GM11168 (cell line): ENCODE results near the gene RPL13.
"Not testable (repeated sequence)": the region's sequence is repeated elsewhere in the genome, so short reads cannot be mapped to it uniquely, and the experiment has no call there.

Experiments used
- in situ Hi-C: fragments of 300-500 bp; cut with MboI; formaldehyde crosslinking; loops from one replicate; pipeline ENCODE4 v1.12.0; 2022; ENCODE audit warnings: low sequenced_read_pairs; ENCODE audit not compliant: unreplicated experiment

Gene RPL13

DNA sequence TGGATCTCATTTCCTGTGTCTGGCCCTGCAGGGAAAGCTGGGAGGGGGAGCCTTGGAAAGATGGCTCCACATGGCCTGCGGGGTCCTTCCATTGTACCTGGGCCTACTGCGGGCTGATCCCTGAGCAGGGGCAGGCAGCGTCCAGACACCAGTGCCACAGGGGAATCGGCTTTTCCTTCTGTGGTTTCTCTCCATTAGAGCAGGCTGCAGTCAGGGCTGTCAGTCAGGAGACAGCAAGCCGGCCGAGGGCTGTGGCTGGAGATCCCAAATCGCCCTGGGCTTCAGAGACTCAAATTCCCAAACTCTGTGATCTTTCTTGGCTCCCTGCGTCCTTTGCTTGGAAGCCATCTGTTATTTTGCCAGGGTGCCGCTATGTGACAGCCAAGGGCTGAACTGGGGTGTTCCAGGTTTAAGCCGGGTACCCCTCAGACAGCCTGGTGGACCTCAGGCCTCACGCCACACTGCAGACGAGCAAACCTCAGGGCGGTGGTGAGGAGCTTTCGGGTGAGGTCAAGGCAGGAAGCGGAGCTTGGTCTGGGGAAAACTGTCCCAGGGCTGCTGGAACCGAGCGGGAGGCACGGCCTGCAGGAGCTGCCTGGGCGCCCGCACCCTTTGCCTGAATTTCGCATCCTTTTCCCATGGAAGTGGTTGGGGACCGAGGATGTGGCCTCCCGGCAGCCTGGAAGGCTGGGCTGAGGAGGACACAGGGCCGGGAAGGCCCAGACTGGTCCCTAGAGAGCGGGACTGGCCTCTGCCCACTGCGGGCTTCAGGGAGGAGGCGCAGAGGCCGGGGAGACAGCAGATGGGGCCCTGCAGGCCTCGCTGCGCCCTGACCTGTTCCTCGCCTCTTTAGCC is 13.6 kb downstream of the RPL13 start:
- in situ Hi-C loops, result no loop called here

DNA sequence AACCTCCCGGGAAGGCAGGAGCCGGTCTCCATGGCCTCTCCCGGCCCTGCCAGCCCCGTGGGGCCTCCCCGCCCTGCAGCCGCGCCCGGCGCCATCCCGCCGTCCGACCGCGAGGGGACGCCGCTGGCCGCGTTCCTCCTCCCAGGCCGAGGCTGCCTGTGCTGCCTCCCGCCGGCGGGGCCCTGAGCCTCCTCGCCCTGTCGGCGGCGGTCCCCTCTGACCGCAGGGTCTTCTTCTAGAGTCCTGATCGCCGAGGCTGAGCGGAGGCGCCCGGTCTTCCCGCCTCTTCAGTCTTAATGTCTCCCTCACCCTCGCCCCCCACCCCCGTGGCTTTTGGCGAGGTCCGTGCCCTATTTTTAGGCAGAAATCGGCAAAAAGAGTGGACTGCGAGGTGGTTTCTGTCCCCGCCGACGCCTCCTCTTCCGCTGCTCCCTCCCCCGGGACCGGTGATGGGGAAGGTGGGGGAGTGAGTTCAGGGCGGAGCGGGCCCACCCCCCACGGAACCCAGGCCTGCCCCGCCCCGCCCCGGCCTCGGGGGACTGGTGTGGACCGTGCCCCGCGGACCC is 14.3 kb downstream of the RPL13 start:
- in situ Hi-C loops, result no loop called here

DNA sequence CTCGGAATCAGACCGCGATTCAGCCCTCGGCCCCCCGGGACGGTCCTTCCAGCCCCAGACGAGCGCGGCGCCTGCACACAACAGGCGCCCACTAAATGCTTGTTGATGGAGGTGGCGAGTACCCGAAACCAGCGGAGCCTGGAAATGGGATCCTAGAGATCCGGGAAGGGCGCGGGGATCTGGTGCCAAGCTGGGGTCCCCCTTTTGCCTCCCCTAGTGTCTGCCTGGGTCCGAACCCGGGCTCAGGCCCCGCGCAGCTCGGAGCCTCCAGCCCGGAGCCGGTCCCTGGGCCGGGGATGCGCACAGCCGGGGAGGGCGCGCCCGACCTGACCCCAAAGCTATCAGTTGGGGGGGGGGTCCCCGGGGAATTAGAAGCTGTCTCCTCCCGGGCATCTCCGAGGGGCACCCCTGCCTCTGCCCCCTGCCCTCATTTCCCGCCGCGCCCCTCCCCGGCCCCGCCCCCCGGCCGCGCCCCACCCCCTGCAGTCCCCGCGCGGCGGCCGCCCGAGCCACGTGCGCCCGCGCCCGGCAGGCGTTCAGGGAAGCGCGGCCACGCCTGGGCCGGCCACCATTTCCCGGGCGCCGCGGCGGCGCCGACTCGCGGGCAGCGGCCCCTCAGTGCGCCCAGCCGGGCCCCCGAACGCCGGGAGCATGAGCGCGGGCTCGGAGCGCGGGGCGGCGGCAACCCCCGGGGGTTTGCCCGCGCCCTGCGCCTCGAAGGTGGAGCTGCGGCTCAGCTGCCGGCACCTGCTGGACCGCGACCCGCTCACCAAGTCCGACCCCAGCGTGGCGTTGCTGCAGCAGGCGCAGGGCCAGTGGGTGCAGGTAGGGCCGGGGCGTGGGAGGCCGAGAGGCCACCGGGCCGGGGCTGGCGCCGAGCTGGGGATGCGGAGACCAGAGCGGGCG is 15.0 kb downstream of the RPL13 start, which contains the start of gene CPNE7:
TSS of gene CPNE7 (plus strand) at position 512 of the 906 bp plus-strand sequence. CDS start at position 652, 140 bp downstream.
- in situ Hi-C loops, result no loop called here

DNA sequence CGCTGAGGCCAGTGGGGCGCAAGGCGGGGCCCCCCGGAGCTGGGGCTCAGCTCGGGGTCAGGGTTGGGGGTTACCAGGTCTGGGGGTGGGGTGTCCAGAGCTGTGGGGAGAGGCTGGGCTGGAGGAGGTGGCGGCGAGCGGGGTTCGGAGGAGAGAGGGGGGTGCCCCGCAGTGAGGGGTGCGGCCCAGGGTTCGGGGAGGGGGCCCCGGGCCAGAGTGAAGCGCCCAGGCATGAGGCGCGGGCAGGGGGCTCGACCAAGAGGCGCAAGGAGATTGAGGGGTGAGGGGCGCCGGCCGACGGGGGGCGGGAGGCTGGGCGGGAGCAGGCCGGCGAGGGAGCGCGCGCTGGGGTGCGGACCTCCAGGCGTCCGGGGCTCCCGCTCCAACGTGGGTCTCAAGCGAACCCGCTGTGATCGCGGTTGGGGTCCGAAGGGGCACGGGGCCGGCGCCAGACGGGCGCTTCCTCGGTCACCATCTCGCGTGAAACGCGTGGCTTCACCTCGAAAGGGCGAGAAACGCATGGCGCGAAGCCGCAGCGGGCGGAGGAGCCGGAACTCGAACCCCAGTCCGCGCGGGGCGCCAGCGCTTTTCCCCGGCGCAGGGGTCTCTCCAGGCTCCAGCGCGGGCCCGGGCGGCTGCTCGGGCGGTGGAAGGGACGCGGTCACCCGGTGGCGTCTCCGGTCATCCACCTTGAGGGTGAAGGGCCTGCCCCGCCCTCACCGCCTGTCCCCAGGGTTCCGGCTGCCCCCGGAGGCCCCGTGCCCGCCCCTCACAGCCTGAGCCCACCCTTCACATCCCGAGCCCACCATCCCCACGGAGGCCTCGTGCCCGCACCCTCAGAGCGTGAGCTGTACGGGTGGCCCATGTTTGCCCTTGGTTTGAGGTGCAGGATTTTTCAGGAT is 15.9 kb downstream of the RPL13 start:
- in situ Hi-C loops, result no loop called here

DNA sequence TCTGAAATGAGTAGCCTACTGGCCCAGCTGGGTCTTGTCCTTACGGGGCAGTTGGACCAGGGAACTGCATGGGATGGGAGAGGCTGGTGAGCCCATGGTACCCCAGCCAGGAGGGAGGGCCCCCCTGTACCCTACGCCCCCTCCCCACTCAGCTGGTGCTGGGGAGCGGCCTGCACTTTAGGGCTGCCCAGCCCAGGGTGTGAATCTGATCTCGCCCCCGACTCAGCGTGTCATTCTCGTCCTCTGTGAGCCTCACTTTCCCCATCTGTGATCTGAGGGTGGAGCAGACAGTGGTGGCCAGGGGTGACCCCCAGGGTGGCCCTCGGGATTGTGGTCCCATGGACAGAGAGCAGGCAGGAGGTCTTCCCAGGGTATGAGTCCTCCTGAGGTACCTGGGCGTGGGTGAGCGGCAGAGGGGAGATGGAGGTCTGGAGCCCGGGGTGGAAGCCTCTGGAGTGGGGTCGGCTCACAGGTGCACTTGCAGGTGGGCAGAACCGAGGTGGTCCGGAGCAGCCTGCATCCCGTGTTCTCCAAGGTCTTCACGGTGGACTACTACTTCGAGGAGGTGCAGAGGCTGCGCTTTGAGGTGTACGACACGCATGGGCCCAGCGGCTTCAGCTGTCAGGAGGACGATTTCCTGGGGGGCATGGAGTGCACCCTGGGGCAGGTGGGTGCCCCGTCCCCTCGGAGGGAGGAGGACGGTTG is 16.7 kb downstream of the RPL13 start:
- in situ Hi-C loops, result no loop called here

DNA sequence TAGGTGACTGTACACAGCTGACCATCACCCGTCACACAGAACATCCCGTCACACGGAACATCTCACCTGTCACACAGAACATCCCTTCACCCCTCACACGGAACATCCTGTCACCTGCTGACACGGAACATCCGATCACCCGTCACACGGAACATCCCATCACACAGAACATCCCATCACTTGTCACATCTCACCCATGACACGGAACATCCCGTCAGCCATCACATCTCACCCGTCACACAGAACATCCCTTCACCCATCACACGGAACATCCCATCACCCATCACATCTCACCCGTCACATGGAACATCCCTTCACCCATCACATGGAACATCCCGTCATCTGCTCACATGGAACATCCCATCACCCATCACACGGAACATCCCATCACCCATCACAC is 18.9 kb downstream of the RPL13 start:
- in situ Hi-C loops, result no loop called here

DNA sequence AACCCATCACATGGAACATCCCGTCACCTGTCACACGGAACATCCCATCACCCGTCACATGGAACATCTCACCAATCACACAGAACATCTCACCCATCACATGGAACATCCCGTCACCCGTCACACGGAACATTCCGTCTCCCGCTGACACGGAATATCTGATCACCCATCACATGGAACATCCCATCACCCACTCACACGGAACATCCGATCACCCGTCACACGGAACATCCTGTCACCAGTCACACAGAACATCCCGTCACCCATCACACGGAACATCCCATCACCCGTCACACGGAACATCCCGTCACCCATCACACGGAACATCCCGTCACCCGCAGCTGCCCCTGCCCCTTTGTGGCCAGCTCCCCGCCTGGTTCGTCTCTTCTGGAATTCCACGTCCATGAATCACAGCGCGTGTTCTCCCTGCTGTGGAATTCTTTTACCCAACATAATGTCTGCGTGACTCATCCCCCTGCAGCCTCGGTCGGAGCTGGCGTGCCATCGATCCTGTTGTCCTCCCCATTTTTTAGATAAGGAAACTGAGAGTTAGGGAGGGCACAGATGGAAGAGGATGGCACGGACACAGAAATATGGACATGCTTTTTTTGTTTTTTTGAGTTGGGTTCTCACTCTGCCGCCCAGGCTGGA is 20.7 kb downstream of the RPL13 start:
- in situ Hi-C loops, result no loop called here

DNA sequence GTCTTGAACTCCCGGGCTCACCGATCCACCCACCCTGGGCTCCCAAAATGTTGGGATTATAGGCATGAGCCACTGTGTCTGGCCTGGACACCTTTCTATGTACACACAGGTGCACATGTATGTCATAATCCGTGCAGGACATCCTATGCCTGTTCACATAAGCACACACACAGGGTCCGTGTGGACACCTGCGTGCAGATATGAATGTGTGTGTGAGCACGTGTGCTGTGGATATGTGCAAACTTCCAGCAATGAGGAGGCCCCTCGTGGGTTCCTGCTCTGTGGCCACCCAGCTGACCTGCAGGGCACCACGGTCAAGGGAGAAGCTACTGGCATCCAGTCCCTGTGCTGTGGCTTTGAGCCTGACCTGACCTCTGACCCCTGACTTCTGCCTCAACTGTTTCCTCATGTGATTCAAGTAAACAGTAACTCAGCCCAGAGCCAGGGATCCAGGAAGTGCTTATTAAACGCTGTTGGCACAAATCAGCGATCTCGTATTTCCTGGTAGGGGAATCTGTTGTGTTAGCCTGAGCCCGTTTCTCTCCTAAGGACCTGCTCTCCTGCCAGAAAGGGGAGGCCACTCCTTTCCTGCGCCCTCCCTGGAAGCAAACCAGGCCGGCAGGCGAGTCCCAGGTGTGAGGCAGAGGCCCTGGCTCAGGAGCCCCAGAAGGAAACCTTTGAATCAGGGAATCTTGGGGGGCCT is 21.5 kb downstream of the RPL13 start:
- in situ Hi-C loops, result no loop called here

DNA sequence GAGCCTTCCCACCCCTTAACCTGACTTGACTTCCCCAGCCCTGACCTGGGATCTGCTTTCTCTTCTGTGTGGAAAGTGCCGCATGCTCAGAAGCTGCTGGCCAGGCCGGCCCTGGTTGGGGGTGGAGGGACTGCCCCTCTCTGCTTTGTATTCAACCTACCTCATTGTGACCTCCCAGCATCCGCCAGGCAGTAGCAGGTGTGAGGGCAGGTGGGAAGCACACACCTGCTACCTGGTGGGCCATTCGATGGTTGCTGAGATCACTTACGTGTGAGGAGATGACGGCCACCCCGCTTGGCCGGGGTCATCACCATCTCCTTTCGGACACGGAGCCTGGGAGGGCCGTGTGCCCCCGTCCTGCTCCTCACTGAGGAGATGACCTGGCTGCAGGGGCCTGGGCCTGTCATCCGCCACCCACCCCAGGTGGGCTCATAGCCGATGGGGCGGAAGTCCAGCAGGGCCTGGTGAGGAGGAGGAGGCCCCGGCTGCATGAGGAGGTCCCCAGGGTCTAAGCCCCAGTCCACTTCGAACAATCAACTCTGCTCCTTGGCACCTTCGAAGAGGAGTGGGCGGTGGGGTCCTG is 22.2 kb downstream of the RPL13 start:
- in situ Hi-C loops, result no loop called here

DNA sequence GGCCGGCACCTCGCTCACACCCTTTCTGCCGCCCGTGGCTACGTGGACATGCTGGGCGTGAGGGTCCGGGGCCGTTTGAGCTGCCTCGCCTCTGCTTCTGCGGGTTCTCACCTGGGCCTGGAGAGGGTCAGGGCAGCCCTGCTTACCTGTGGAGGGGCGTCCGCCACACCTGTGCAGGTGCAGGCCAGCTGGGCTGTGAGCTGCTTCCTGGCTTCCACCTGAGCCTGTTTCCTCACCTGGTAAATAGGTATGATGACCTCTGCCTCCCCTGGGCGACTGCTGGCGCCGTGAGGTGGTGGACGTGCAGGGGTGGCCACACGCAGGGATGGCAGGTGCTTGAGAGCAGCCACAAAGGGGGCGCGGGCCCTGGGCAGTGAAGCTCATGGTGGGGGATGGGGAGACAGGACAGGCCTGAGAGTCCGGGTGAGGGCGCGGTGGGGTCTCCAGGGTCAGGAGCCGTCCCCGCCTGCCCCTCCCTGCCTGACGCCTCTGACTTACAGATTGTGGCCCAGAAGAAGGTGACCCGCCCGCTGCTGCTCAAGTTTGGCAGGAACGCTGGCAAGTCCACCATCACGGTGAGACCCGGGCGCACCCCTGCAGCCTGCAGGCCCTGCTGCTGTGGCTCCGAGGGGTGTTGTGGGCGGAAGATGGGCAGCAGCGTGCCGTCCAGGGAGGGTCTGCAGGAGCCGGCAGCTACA is 22.9 kb downstream of the RPL13 start:
- in situ Hi-C loops, result no loop called here

DNA sequence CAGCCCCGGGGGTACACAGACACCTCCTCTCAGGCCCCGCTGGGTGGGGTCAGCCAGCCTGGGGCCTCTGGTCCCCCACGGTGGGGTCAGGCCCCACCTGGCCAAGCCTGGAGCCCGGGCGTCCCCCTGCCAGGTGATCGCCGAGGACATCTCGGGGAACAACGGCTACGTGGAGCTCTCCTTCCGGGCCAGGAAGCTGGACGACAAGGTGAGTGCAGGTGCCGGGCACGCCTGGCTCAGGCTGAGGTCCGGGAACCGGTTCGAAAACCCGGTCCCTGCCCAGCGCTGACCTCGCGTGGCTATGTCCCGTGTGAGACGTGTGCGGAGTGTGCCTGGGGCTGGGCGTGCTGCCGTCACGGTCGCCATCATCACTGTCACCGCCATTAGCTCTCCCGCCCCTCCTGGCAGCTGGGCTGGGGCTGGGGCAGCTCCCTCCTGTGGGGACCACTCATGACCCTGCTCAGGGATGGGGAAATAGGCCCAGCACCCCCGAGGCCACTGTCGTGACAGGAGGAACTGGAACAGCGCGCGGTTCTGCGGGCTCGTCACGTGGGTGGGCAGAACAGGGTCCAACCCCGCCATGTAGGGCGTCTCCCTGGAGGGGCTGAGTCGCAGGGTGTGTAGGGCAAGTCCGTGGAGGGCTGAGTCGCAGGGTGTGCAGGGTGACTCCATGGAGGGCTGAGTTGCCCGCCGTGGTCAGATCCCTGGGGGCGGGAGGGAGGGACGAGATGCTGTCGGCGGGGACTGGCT is 23.6 kb downstream of the RPL13 start:
- in situ Hi-C loops, result no loop called here

DNA sequence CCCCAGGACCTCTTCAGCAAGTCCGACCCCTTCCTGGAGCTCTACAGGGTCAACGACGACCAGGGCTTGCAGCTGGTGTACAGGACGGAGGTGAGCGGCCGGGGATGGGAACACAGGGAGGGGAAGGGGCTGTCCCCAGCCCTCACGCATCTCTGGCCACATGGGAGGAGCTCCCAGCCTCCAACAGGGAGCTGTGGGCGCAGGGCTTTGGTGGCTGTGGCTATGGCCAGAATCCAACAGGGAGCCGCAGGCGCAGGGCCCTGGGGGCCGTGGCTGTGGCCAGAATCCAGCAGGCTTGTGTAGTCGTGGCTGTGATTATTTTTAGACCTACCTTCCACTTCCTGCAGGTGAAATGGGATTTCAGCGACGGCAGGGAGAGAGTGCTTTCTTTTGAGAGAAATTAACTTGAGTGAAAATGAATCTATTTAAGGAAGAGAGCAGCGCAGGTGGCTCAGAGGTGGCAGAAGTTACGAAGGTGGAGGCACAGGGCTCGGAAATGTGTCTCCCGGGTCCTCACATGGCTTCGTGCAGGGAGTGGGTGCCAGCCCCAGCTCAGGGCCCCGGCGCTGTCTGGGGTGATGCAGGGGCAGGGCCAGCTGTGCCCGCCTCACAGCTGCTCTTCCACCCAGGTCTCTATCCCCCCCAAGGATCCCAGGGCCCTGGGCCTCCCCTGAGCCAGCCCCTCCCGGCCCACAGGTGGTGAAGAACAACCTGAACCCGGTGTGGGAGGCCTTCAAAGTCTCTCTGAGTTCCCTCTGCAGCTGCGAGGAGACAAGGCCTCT is 24.5 kb downstream of the RPL13 start:
- in situ Hi-C loops, result no loop called here

DNA sequence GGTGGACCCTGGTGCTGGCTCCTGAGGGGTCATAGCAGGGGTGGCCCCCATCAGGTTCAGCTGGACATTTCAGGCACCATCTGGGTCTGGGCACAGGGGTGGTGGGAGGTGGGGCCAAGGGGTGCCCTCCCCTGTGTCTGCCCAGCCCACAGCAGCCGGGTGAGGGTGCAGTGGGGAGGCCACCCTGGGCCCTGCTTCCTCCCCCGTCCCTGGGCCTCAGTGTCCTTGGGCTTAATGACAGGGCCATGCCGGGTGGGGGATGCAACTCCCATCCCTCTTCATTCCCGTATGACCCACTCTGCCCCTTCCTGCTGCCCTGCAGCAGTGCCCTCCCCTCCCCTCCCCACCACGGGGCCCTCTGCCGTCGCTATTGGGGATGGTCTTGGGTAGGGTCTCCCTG is 25.7 kb downstream of the RPL13 start:
- in situ Hi-C loops, result no loop called here

DNA sequence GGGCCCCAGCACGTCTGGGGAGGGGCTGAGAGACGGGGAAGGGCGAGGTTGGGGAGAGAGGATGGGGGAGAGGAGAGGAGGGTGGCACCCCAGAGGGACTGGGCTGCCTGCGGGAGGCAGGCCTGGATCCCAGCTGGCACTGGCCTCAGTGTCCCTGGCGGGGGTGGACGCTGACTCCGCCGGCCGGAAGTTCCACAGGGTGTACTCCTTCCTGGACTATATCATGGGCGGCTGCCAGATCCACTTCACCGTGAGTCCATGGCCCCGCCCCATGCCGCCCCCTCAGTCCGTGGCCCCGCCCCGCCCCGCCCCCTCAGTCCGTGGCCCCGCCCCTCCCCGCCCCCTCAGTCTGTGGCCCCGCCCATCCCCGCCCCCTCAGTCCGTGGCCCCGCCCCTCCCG is 26.4 kb downstream of the RPL13 start:
- in situ Hi-C loops, result no loop called here

DNA sequence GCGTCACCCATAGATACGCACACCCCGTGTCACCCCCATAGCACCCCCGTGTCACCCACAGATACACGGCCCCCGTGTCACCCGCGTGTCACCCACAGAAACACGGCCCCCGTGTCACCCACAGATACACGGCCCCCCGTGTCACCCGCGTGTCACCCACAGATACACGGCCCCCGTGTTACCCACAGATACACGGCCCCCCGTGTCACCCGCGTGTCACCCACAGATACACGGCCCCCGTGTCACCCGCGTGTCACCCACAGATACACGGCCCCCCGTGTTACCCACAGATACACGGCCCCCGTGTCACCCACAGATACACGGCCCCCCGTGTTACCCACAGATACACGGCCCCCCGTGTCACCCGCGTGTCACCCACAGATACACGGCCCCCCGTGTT is 27.2 kb downstream of the RPL13 start:
- in situ Hi-C loops, result not testable (repeated sequence)
